ENCODE measurements around the gene OR10A4.
"Not testable (repeated sequence)": the region's sequence is repeated elsewhere in the genome, so short reads cannot be mapped to it uniquely, and the experiment has no call there.

OR10A4 gene

GRCh38 chr11:6844356-6844755 is 32.1 kb upstream of the OR10A4 start:
- no peak for TF ChIP-seq CTCF (IDR thresholded peaks at IDR 0.05; ENCODE audit: unreplicated experiment in 3 of 3)
- no peaks in the 10 kb centered on the region for H3K36me3 Mint-ChIP-seq (ENCODE audit: low read depth)
- H3K4me3 Mint-ChIP-seq = no peak overlapping the region
- H3K9me3 Mint-ChIP-seq = peaks cover 7% of the 10 kb centered on the region
- no peak overlapping the region for H3K27ac Mint-ChIP-seq
- H3K4me1 Mint-ChIP-seq = no peaks in the 10 kb centered on the region
- H3K27me3 Mint-ChIP-seq (ENCODE audit: low read depth) = no peaks in the 10 kb centered on the region

- no peak within 1 kb of the TSS for H3K4me3 Mint-ChIP-seq
- no peaks in the 10 kb centered on the region for H3K27me3 Mint-ChIP-seq (ENCODE audit: low read depth)
- TF ChIP-seq CTCF (IDR thresholded peaks at IDR 0.05; ENCODE audit: unreplicated experiment in 3 of 3) = no peak
Measured at GRCh38 chr11:6845383-6845782, 31.0 kb upstream of the OR10A4 start, which contains the start of gene OR10A5. Gene OR10A5 (plus strand): TSS chr11:6845683. CDS start chr11:6845683, 0 bp downstream.

GRCh38 chr11:6850526-6850925 is 25.9 kb upstream of the OR10A4 start:
- no peak overlapping the region for H3K4me3 Mint-ChIP-seq
- H3K27ac Mint-ChIP-seq = no peak overlapping the region
- TF ChIP-seq CTCF (IDR thresholded peaks at IDR 0.05; ENCODE audit: unreplicated experiment in 3 of 3) = no peak
- no peaks in the 10 kb centered on the region for H3K4me1 Mint-ChIP-seq
- H3K9me3 Mint-ChIP-seq = peaks cover 23% of the 10 kb centered on the region
- H3K27me3 Mint-ChIP-seq (ENCODE audit: low read depth) = no peaks in the 10 kb centered on the region
- H3K36me3 Mint-ChIP-seq (ENCODE audit: low read depth) = peaks cover 4% of the 10 kb centered on the region

More at GRCh38 chr11:6845383-6845782, 31.0 kb upstream of the OR10A4 start, which contains the start of gene OR10A5:
- Mint-ChIP-seq H3K27ac (no peak within 1 kb of the TSS), H3K9me3 (peaks cover 9% of the 10 kb centered on the region), H3K4me1 (no peaks in the 10 kb centered on the region), H3K36me3 (ENCODE audit: low read depth) (peaks cover under 1% of the 10 kb centered on the region)

GRCh38 chr11:6854801-6855200 is 21.6 kb upstream of the OR10A4 start:
- H3K9me3 Mint-ChIP-seq = peaks cover 18% of the 10 kb centered on the region
- H3K27me3 Mint-ChIP-seq (ENCODE audit: low read depth); H3K4me3 Mint-ChIP-seq; H3K36me3 Mint-ChIP-seq (ENCODE audit: low read depth); H3K4me1 Mint-ChIP-seq; H3K27ac Mint-ChIP-seq: not testable (repeated sequence)

- H3K4me1 Mint-ChIP-seq = no peaks in the 10 kb centered on the region
- no peaks in the 10 kb centered on the region for H3K36me3 Mint-ChIP-seq (ENCODE audit: low read depth)
- H3K27ac Mint-ChIP-seq = no peak overlapping the region
- H3K27me3 Mint-ChIP-seq (ENCODE audit: low read depth) = no peaks in the 10 kb centered on the region
- H3K4me3 Mint-ChIP-seq = no peak overlapping the region
- H3K9me3 Mint-ChIP-seq = peaks cover 13% of the 10 kb centered on the region
- TF ChIP-seq CTCF (IDR thresholded peaks at IDR 0.05; ENCODE audit: unreplicated experiment in 3 of 3) = no peak
Measured at GRCh38 chr11:6855971-6856541, 20.4 kb upstream of the OR10A4 start.

- H3K4me3 Mint-ChIP-seq = no peak overlapping the region
- no peaks in the 10 kb centered on the region for H3K36me3 Mint-ChIP-seq (ENCODE audit: low read depth)
- no peaks in the 10 kb centered on the region for H3K27me3 Mint-ChIP-seq (ENCODE audit: low read depth)
- no peaks in the 10 kb centered on the region for H3K4me1 Mint-ChIP-seq
- TF ChIP-seq CTCF (IDR thresholded peaks at IDR 0.05; ENCODE audit: unreplicated experiment in 3 of 3) = no peak
- H3K27ac Mint-ChIP-seq = no peak overlapping the region
- peaks cover 8% of the 10 kb centered on the region for H3K9me3 Mint-ChIP-seq
Measured at GRCh38 chr11:6856871-6857270, 19.6 kb upstream of the OR10A4 start.
